ENCODE measurements around the gene RPUSD3.

The RPUSD3 gene

DNA sequence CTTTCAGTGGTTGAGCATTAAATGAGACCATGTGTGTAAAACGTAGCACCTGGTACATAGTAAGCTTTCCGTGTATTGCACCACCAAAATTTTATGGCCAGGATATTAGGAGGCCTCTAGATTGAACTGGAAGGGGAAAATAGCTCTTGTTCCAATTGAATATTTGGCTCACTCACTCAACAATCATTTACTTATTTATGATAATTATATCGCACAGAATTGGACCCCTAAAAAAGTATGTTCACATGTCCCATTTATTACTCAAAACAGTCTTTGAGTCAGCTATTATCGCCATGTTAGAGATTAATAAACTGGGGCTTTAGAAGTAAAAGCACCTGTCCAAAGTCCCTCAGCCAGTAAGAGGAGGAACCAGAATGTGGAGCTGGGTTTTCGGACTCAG, 38.8 kb downstream of the RPUSD3 start:
- no peak for DNase-seq (ENCODE audit: low spot score)

- no peak for DNase-seq (ENCODE audit: low spot score)
Observed at GRCh38 chr3:9803494-9803893, 40.3 kb downstream of the RPUSD3 start.

- DNase-seq (ENCODE audit: low spot score) = no peak
Observed at GRCh38 chr3:9800529-9800928, 43.3 kb downstream of the RPUSD3 start.

DNA sequence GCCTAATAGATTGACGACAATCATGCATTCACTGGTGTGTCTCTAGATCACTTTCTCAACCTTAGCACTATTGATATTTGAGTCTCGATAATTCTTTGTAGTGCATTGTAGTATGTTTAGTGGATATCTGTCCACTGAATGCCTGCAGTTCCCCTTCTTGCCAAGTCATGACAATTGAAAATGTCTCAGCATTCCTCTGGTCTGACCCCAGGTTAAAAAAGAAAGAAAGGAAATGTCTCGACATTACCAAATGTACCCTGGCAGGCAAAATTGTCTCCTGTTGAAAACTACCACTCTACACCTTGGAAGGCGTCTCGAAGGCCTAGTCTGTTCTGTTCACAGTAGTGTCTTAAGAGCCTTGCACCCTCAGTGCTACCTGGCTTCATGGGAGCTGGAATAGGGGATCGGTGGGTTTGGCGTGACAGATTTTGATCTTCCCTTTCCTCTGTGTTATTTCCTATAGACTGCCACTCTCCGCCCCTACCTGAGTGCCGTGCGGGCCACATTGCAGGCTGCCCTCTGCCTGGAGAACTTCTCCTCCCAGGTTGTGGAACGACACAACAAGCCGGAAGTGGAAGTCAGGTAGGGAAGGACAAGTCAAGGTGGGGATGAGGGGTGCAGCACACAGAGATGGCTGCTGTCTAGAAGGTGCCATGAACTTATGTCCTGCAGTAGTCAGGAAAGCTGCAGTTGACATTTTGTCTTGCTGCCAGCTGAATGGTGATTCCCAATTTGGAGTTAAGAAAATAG, 46.4 kb downstream of the RPUSD3 start:
- no peak for DNase-seq (ENCODE audit: low spot score)

- DNase-seq (ENCODE audit: low spot score) = no peak
Observed at GRCh38 chr3:9795207-9795606, 48.6 kb downstream of the RPUSD3 start.

GRCh38 chr3:9794400-9794799, 49.4 kb downstream of the RPUSD3 start:
- no peak for DNase-seq (ENCODE audit: low spot score)

DNA sequence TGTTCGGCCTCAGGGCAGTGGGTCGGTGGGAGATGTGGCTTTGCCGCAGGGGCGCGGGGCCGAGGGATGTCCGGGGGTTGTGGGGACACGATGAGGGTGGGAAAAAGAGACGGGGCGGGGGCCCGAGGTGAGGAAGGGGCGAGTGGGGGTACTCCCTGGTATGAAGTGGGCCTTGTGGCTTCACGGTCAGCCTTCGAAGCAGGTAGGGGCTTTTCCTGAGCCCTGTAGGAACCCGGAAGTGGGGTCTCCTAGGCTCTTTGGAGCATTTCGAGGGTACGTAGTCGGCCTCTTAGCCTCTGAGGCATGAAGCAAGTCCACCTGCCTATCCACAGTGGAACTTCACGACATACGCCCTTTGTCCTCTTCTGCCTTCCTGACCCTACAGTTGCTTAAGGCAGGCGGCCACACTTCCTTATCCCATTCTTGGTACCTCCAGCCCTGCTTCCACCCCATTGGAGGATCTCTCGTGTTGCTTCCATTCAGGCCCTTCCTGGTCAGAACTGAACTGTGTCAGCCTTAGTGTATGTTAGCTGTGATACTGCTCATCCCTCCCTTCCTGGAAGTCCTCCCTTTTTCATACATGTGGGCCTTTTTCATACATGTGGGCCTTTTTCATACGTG, 50.5 kb downstream of the RPUSD3 start:
- DNase-seq (ENCODE audit: low spot score) = peak; percentile 51

DNA sequence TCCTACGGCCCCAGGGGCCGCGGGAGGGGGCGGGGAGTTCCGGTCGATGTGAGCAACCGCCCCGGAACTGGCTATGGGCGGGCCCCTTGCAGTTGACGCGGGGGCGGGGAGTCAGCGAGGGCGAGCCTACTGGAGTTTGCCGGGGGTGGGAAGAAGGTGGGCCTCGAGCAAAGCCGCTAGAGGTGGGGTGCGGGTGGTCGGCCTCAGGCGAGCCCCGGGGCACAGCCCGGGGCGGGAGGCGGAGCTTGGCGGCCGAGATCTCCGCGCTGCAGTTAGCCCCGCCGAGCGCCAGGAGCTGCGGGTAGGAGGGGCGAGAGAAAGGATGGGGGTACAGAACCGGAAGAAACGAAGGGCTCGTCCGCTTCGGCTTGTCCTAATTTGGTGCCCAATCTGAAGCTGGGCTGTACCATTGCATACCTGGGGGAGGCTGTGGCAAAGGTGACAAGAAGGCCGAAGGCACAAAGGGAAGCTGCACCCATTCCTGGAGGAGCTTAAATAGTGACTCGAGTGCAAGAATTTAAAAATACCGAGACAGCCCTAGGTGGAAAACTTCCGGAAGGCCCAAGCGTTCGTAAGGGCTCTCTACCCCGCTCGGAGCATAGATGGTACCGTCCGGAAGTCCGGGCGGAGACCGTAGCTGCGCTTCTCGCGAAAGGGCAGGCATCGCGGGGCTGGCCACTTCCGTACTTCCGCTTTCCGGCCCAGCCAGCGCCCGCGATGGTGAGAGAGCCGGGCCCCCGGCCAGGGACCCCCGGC, 51.2 kb downstream of the RPUSD3 start, which contains the start of the genes ARPC4 and TADA3:
ARPC4 (plus strand) TSS at position 678 of the 756 bp plus-strand sequence; CDS start at position 718, 40 bp downstream.
TADA3 (minus strand) TSS at position 69 of the 756 bp plus-strand sequence. CDS start 1,007 bp downstream, outside the sequence.
- peak; percentile 92 for DNase-seq (ENCODE audit: low spot score)

DNA sequence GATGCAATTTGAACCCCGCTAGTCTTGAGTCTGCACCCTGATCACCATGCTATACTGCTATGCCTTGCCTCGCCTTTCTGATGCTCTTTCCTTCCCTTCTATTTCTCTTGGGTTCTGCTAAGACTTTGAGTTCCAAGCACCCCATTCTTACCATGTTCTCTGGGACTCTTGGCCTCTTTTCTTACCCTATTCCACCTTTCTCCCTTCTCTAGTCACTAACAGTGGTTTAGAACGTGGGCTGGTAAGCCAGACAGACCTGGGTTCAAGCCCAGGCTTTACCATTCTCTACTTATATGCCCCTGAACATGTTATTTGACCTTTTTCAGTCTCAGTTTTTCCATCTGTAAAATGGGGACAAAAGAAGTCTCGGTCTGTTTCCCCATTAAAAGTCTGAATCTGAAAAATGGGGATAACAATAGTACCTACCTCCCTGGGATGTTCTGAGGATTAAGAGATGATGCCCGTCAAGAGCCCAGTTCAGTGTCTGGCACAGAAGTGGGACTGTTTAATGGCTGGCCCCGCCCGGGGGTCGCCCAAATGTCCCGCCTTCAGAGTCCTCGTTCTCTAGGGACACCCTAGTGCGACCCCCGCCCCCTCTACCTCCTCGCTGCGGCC, 51.9 kb downstream of the RPUSD3 start:
- DNase-seq (ENCODE audit: low spot score) = no peak

DNA sequence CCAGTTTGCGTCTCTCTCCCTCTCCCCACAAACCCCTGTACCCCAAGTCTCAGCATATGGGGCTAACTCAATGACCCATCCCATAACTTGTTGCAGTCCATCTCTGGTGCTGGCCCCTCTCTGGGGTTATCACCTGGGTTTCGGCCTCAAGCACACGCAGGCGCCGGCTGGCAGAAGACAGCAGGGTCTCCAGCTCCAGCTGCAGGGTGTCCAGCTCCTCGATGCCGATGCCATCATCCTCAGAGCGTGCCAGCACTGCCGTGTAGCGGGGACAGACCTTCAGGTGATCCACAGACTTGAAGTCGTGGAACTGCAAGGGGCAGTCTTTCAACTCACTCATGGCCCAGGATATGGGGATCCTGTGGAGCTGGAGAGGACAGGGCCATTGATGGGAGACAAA, 52.7 kb downstream of the RPUSD3 start:
- no peak for DNase-seq (ENCODE audit: low spot score)
